ENCODE results near the gene RAX2.
A peak's percentile ranks its signal among the peaks of the same experiment; 100 is the strongest.
"Not testable (repeated sequence)": the region's sequence is repeated elsewhere in the genome, so short reads cannot be mapped to it uniquely, and the experiment has no call there.

The RAX2 gene

GRCh38 chr19:3760871-3761361 is 11.1 kb downstream of the RAX2 start:
- peak; percentile 6 for DNase-seq (ENCODE audit: low spot score)

GRCh38 chr19:3759482-3760254 is 12.4 kb downstream of the RAX2 start:
- DNase-seq (ENCODE audit: low spot score), result no peak

GRCh38 chr19:3758297-3758696 is 13.7 kb downstream of the RAX2 start:
- DNase-seq (ENCODE audit: low spot score), result not testable (repeated sequence)

- DNase-seq (ENCODE audit: low spot score), result not testable (repeated sequence)
Measured at GRCh38 chr19:3757705-3758104, 14.3 kb downstream of the RAX2 start.

- DNase-seq (ENCODE audit: low spot score), result no peak
Measured at GRCh38 chr19:3753631-3754410, 18.2 kb downstream of the RAX2 start.

GRCh38 chr19:3752492-3752891 is 19.5 kb downstream of the RAX2 start:
- no peak for DNase-seq (ENCODE audit: low spot score)

- no peak for DNase-seq (ENCODE audit: low spot score)
Measured at GRCh38 chr19:3751236-3751635, 20.8 kb downstream of the RAX2 start.

- no peak for DNase-seq (ENCODE audit: low spot score)
Measured at GRCh38 chr19:3750211-3750610, 21.8 kb downstream of the RAX2 start.

GRCh38 chr19:3748965-3749364 is 23.1 kb downstream of the RAX2 start:
- no peak for DNase-seq (ENCODE audit: low spot score)

- no peak for DNase-seq (ENCODE audit: low spot score)
Measured at GRCh38 chr19:3746371-3747056, 25.5 kb downstream of the RAX2 start.

GRCh38 chr19:3745363-3746045 is 26.5 kb downstream of the RAX2 start:
- DNase-seq (ENCODE audit: low spot score), result no peak

- no peak for DNase-seq (ENCODE audit: low spot score)
Measured at GRCh38 chr19:3743486-3743885, 28.5 kb downstream of the RAX2 start.

- DNase-seq (ENCODE audit: low spot score), result no peak
Measured at GRCh38 chr19:3740431-3740830, 31.6 kb downstream of the RAX2 start.

GRCh38 chr19:3738477-3739220 is 33.4 kb downstream of the RAX2 start:
- DNase-seq (ENCODE audit: low spot score), result no peak

- no peak for DNase-seq (ENCODE audit: low spot score)
Measured at GRCh38 chr19:3737487-3738205, 34.4 kb downstream of the RAX2 start.

GRCh38 chr19:3736106-3736724 is 35.8 kb downstream of the RAX2 start:
- no peak for DNase-seq (ENCODE audit: low spot score)

GRCh38 chr19:3734310-3734600 is 37.8 kb downstream of the RAX2 start:
- DNase-seq (ENCODE audit: low spot score), result no peak

- DNase-seq (ENCODE audit: low spot score), result no peak
Measured at GRCh38 chr19:3733549-3734309, 38.3 kb downstream of the RAX2 start.

GRCh38 chr19:3732108-3732507 is 39.9 kb downstream of the RAX2 start:
- no peak for DNase-seq (ENCODE audit: low spot score)
